OCI-M1 (cell line): ENCODE data around the gene ATP5ME.
"Not testable (repeated sequence)": the region's sequence is repeated elsewhere in the genome, so short reads cannot be mapped to it uniquely, and the experiment has no call there.

ENCODE experiments used
- DNase-seq: peaks from one replicate; lab custom pipeline; 2025; lab: John Stamatoyannopoulos, UW

The ATP5ME gene

GRCh38 chr4:668219-668618, 5.9 kb downstream of the ATP5ME start:
- not testable (repeated sequence) for DNase-seq

GRCh38 chr4:667545-667925, 6.5 kb downstream of the ATP5ME start:
- DNase-seq, result no peak

GRCh38 chr4:666822-667544, 7.1 kb downstream of the ATP5ME start:
- DNase-seq, result no peak

DNA sequence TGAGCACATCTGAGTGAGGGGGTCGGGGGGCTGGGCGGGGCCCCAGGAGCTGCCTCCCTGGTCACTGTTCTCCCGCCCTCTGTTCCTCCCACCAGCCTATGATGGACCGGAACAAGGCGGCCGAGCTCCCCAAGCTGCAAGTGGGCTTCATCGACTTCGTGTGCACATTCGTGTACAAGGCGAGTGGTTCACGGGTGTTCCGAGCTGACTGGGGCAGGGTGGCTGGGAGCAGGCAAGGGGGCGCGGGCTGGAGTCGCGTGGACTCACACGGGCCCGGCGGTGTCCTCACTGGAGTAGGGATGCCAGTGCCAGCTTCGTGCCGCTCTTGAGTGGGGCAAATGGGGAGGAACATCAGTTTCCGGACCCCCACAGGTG, 7.7 kb downstream of the ATP5ME start:
- DNase-seq, result no peak

GRCh38 chr4:665751-666435, 8.2 kb downstream of the ATP5ME start:
- DNase-seq, result no peak

- no peak for DNase-seq
These were observed 8.7 kb downstream of the ATP5ME start for GRCh38 chr4:665381-665750.

- DNase-seq, result no peak
These were observed 9.3 kb downstream of the ATP5ME start for GRCh38 chr4:664713-665231.

DNA sequence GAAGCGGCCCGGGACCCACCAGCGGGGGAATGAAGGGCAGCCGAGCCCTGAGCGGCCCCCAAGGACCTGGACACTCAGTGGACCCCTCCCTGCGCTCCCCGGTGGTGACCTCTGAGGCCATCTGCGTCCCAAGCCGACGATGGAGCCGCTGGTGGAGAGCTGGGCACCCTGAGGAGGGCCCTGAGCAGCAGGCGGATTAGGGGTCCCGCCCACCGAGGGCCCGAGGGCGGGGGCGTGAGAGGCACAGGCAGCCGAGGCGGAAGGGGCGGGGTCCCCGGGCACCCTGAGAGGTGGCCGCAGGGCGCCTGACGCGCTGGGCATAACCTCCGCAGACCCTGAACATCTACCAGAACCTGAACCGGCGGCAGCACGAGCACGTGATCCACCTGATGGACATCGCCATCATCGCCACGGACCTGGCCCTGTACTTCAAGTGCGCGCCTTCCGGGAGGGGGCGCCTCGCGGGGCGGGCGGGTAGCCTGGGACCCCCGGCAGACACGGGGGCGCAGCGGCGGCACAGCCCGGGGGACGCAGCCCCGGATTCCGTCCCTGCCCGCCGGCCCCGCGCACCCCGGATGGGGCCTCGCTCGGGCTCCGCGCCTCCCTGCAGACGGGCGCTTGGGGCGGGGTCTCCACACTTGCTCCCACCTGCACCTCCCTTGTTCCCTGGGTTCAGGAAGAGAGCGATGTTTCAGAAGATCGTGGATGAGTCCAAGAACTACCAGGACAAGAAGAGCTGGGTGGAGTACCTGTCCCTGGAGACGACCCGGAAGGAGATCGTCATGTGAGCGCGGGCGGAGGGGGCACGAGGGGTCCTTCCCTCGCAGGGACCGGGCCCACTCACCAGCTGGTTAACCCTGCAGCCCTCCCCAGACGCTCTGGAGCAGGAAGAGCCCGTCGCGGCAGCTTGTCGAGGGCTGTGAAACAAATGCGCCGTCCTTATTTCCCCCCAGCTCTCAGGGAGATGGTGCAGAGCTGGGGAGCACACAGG, 10.3 kb downstream of the ATP5ME start:
- DNase-seq, result peak; percentile 65

DNA sequence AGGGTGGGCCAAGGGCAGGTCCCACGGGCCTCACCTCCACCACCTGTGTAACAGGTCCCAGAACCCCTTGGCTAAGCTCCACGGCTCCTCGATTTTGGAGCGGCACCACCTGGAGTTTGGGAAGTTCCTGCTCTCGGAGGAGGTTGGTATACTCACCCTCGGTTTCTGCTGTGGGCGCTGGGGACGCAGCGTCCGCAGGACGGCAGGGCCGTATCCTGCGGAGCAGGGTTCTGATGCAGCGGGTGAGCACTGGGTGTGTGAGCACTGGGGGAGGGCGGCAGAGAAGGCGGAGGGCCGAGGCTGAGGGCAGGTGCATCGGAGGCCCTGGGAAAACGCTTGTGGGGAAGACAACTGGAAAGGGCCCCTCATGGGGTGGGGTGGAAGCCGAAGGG, 11.0 kb downstream of the ATP5ME start:
- no peak for DNase-seq

- no peak for DNase-seq
These were observed 12.0 kb downstream of the ATP5ME start for GRCh38 chr4:661881-662761.

DNA sequence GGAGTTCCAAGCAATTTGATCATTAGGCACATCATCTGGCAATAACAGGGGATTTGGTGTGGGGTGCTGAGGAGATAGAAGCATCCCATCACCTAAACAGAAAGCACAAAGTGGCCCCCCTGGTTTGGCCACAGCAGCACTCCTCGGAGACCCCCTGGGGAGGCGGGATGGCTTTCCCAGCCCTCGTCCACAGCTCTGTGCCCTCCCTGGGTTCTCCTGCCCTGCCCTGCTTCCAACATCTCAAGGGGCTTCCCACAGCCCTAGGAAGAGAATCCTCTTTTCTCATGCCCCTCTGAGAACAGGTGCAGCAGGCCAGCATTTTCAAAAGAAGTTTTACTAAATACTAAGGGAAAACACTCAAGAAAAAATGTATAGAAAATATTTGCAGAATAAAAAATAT, 12.8 kb downstream of the ATP5ME start:
- DNase-seq, result no peak

DNA sequence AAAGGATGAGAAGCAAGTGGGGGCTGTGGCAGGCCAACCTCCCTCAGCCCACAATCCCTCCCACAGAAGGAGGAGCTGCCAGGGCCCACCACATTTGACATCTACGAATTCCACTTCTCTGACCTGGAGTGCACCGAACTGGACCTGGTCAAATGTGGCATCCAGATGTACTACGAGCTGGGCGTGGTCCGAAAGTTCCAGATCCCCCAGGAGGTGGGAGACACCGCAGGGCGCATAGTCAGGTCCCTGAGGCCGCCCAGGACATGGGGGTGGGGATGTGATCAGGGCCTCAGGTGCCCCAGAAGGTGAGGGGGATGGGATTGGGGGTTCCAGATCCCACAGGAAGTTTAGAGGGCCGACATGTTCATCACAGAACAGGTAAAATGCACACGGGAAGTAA, 13.7 kb downstream of the ATP5ME start:
- DNase-seq, result no peak

DNA sequence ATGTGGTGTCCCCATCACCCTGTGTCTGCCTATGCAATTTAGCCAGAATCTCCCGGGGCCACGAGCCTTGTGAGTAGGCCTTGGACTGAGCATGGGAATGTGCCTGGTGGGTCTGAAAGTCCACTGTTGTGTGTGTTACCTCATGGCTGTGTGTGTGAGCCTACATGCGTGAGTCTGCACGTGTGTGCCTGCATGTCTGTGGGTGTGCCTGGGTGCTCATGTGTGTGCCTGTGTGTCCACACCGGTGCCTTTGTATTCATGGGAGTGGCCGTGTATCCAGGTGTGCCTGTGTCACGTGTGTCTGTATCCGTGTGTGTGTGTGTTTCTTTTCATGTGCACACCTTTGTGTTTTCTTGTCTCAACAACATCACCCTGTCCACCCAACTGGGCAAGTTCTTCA, 14.2 kb downstream of the ATP5ME start:
- DNase-seq, result no peak

- no peak for DNase-seq
These were observed 15.1 kb downstream of the ATP5ME start for GRCh38 chr4:658681-659667.

GRCh38 chr4:657834-658667, 16.0 kb downstream of the ATP5ME start:
- DNase-seq, result no peak

DNA sequence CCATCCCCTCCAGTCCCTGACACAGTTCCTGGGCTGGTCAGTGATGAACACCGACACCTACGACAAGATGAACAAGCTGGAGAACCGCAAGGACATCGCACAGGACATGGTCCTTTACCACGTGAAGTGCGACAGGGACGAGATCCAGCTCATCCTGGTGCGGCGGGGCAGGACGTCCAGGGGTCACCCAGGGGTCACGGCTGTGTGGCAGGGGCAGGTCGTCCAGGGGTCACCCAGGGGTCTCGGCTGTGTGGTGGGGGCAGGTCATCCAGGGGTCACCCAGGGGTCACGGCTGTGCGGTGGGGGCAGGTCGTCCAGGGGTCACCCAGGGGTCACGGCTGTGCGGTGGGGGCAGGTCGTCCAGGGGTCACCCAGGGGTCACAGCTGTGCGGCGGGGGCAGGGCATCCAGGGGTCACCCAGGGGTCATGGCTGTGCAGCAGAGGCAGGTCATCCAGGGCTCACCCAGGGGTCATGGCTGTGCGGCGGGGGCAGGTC, 16.7 kb downstream of the ATP5ME start:
- DNase-seq, result no peak

DNA sequence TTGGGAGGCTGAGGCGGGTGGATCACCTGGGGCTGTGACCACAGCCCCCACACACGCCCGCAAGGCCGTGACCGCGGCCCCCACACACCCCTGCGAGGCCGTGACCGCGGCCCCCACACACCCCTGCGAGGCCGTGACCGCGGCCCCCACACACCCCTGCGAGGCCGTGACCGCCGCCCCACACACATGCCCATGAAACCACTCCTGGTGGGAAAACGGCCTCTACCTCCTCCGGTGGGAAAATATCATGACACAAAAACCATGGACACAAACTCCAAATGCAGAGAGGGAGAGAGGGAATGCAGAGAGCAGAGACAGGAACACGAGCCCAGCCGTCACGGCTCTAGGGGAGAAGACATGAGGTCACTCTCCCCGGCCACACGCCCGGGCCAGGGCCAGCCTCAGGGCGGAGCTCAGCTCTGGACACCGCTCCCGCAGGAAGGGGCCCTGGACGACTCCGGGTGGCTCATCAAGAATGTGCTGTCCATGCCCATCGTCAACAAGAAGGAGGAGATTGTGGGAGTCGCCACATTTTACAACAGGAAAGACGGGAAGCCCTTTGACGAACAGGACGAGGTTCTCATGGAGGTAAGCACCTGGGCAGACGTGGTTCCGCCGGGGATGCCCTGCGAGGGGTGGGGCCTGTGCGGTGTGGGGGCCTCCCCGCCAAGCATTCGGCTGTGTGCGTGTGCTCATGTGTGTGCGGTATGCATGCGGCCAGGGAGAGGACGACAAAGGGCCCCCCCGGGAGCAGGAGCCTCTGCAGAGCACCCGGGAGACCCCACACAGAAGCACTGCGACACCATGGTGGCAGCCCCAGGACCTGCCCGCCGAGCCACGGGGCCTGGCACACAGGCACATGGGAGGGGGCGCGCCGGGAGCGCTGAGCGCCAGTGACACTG, 17.4 kb downstream of the ATP5ME start:
- no peak for DNase-seq
